ENCODE results near the gene ATP8B1.

DNA sequence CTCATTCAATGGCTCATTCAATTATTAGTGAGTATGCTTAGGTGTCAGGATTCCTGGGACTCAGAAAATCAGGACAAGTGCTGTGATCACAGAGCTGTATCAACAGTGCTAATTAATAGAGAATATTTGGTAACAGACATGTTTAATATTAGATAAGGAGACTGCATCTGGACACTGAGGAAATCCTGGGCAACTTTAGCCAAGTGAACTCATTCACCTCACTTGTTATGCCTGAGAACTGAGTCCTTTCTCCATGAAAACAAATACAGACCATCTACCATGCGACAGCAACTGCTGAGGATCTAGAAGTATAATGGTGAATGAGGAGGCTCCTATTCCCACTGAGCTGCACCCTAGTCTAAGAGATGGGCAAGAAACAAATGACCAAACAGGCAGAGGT, 23.1 kb upstream of the ATP8B1 start:
- TF ChIP-seq, protein P1, sequence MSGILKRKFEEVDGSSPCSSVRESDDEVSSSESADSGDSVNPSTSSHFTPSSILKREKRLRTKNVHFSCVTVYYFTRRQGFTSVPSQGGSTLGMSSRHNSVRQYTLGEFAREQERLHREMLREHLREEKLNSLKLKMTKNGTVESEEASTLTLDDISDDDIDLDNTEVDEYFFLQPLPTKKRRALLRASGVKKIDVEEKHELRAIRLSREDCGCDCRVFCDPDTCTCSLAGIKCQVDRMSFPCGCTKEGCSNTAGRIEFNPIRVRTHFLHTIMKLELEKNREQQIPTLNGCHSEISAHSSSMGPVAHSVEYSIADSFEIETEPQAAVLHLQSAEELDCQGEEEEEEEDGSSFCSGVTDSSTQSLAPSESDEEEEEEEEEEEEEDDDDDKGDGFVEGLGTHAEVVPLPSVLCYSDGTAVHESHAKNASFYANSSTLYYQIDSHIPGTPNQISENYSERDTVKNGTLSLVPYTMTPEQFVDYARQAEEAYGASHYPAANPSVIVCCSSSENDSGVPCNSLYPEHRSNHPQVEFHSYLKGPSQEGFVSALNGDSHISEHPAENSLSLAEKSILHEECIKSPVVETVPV (CRISPR knock-in tag; IDR thresholded peaks at IDR 0.05) = no peak
- TF ChIP-seq ESRRG (CRISPR knock-in tag; IDR thresholded peaks at IDR 0.05) = no peak
- no peak for TF ChIP-seq ZNF8 (CRISPR knock-in tag; IDR thresholded peaks at IDR 0.05)
- no peak for TF ChIP-seq ZFP3 (CRISPR knock-in tag; IDR thresholded peaks at IDR 0.05)
- no peak for TF ChIP-seq PPARA (CRISPR knock-in tag; IDR thresholded peaks at IDR 0.05; ENCODE audit: borderline replicate concordance)
- TF ChIP-seq, protein P2, sequence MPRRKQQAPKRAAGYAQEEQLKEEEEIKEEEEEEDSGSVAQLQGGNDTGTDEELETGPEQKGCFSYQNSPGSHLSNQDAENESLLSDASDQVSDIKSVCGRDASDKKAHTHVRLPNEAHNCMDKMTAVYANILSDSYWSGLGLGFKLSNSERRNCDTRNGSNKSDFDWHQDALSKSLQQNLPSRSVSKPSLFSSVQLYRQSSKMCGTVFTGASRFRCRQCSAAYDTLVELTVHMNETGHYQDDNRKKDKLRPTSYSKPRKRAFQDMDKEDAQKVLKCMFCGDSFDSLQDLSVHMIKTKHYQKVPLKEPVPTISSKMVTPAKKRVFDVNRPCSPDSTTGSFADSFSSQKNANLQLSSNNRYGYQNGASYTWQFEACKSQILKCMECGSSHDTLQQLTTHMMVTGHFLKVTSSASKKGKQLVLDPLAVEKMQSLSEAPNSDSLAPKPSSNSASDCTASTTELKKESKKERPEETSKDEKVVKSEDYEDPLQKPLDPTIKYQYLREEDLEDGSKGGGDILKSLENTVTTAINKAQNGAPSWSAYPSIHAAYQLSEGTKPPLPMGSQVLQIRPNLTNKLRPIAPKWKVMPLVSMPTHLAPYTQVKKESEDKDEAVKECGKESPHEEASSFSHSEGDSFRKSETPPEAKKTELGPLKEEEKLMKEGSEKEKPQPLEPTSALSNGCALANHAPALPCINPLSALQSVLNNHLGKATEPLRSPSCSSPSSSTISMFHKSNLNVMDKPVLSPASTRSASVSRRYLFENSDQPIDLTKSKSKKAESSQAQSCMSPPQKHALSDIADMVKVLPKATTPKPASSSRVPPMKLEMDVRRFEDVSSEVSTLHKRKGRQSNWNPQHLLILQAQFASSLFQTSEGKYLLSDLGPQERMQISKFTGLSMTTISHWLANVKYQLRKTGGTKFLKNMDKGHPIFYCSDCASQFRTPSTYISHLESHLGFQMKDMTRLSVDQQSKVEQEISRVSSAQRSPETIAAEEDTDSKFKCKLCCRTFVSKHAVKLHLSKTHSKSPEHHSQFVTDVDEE (CRISPR knock-in tag; IDR thresholded peaks at IDR 0.05) = no peak
- no peak for TF ChIP-seq SNAI2 (CRISPR knock-in tag; IDR thresholded peaks at IDR 0.05)
- no peak for TF ChIP-seq POU6F1 (CRISPR knock-in tag; IDR thresholded peaks at IDR 0.05; ENCODE audit: borderline replicate concordance, low read depth)
- no peak for TF ChIP-seq GLIS3 (CRISPR knock-in tag; IDR thresholded peaks at IDR 0.05)
- no peak for TF ChIP-seq TCF4 (CRISPR knock-in tag; IDR thresholded peaks at IDR 0.05; ENCODE audit: borderline replicate concordance)
- no peak for TF ChIP-seq CSDC2 (CRISPR knock-in tag; IDR thresholded peaks at IDR 0.05)
- no peak for TF ChIP-seq ZNF70 (CRISPR knock-in tag; IDR thresholded peaks at IDR 0.05)
- TF ChIP-seq PATZ1 (CRISPR knock-in tag; IDR thresholded peaks at IDR 0.05; ENCODE audit: borderline replicate concordance) = no peak
- TF ChIP-seq ZFP30 (CRISPR knock-in tag; IDR thresholded peaks at IDR 0.05) = no peak

Measured in SK-N-SH treated with all-trans-retinoic acid at 6 μM for 48 hours (cell line).